ENCODE results near the gene TTLL3. TPM values are rescaled to one million over a fixed set of nuclear protein-coding genes. Genes with fewer than 3 reads are reported as not detected.

TTLL3 gene
- total and polyA plus RNA-seq, 2 of the 8 experiments (the other 6 are each of a cell fraction or from before 2014, with no cell fraction given), result 5.9 to 8.9 TPM

GRCh38 chr3:9809239-9809614, 835 bp upstream of the TTLL3 start:
- CTCF ChIA-PET (ENCODE audit: partially characterized antibody), result interaction anchor here (1.0 to 4.9 kb wide), 7 partner anchors 9 to 173 kb away, joined by 3 to 30 read pairs (median 8); no protein-coding TSS in a partner anchor
- Histone ChIP-seq H3K4ac (replicated peaks; ENCODE audit: insufficient read length, low read depth, low read length) (no peak overlapping the region), H3K27ac (ENCODE audit: low read depth, low read length) (peak overlapping the region; percentile 3; the same call in 1 of the 2 replicates), H4K91ac (replicated peaks; ENCODE audit: insufficient read length, low read length) (no peak overlapping the region), H4K20me1 (replicated peaks in 1 of 2; ENCODE audit: control insufficient read depth in 1 of 2, insufficient read depth in 2 of 2, low read length in 2 of 2) (peaks cover 3 to 8% of the 10 kb centered on the region in 2 experiments), H3K4me2 (ENCODE audit: insufficient read depth in 1 of 2, low read depth in 2 of 2, low read length in 2 of 2) (peak overlapping the region; percentile 56 to 84), H3K9ac (replicated peaks in 1 of 4; ENCODE audit: extremely low read depth in 1 of 4, low read depth in 3 of 4, low read length in 3 of 4) (peak overlapping the region in 3 of 4 experiments; percentile 20 to 29 (median 23); a peak in 2 of 7 replicates), H2AFZ (ENCODE audit: low read length) (no peak overlapping the region), H3K4me3 (ENCODE audit: extremely low read depth in 1 of 4, insufficient read depth in 2 of 4, low read depth in 3 of 4, low read length in 4 of 4) (peak overlapping the region; percentile 50 to 72 (median 58); a peak in 7 of 8 replicates), H2BK12ac (ENCODE audit: low read depth, low read length) (no peak overlapping the region), H4K8ac (ENCODE audit: extremely low read depth, insufficient read depth, low read length) (no peak overlapping the region), H3K14ac (ENCODE audit: insufficient read length) (no peak overlapping the region), H3K79me1 (ENCODE audit: low read depth, low read length) (no peaks in the 10 kb centered on the region), H3K23ac (ENCODE audit: insufficient read length) (no peak overlapping the region), H3K9me3 (ENCODE audit: insufficient read depth in 2 of 2, low read depth in 1 of 2, low read length in 1 of 2) (no peaks in the 10 kb centered on the region), H3K79me2 (ENCODE audit: control insufficient read depth in 1 of 2, insufficient read depth in 2 of 2, low read length in 2 of 2) (no peaks in the 10 kb centered on the region), H2BK120ac (replicated peaks; ENCODE audit: low read depth, low read length) (no peak overlapping the region), H3K4me1 (replicated peaks in 1 of 4; ENCODE audit: control insufficient read depth in 3 of 4, insufficient read depth in 4 of 4, low read length in 3 of 4) (peaks cover 0 to 9% (median 2%) of the 10 kb centered on the region in 4 experiments; a peak in 3 of 7 replicates), H3K18ac (ENCODE audit: extremely low read depth, low read length) (peak overlapping the region; percentile 1; the same call in 1 of the 2 replicates), H3K23me2 (ENCODE audit: low read depth, low read length) (peaks cover 2% of the 10 kb centered on the region; the same call in 1 of the 2 replicates), H3K27me3 (replicated peaks in 1 of 4; ENCODE audit: control insufficient read depth in 3 of 4, extremely low read depth in 1 of 4, insufficient read depth in 3 of 4, low read length in 3 of 4) (peaks cover 0 to 11% (median 9%) of the 10 kb centered on the region in 4 experiments; a peak in 5 of 7 replicates), H4K5ac (ENCODE audit: insufficient read length, low read depth, low read length) (no peak overlapping the region), H2BK15ac (ENCODE audit: low read length) (no peak overlapping the region), H3K36me3 (ENCODE audit: control insufficient read depth in 2 of 4, insufficient read depth in 4 of 4, low read length in 3 of 4) (peaks cover 11 to 22% (median 17%) of the 10 kb centered on the region in 4 experiments; a peak in 7 of 8 replicates), H2AK5ac (ENCODE audit: low read depth, low read length) (no peak overlapping the region), H2BK5ac (ENCODE audit: low read depth, low read length) (no peak overlapping the region), H3K56ac (replicated peaks; ENCODE audit: insufficient read length, low read depth, low read length) (no peak overlapping the region), H2BK20ac (ENCODE audit: low read length) (no peak overlapping the region)
- TF ChIP-seq POLR2A (IDR thresholded peaks at IDR 0.05; ENCODE audit: control extremely low read depth in 1 of 2, low read depth in 2 of 2, low read length in 2 of 2), result 0 out of 3 replicates have a peak, but pooled peaks of 1 of the 2 experiments have one; percentile 7
- no peak for TF ChIP-seq EZH2 (IDR thresholded peaks at IDR 0.05; ENCODE audit: low read depth, low read length, severe bottlenecking)
- DNase-seq (ENCODE audit: low read depth in 1 of 2, low spot score in 2 of 2), result no peak
- FAIRE-seq, result no peak
- WGBS, 2 experiments (ENCODE audit: extremely low coverage in 1 of 2, insufficient coverage in 1 of 2, insufficient read length in 1 of 2, insufficient replicate concordance in 2 of 2, low coverage in 1 of 2, low lambda C conversion rate in 2 of 2, missing lambda C conversion rate in 1 of 2), result 81% methylated on average over 4 of the region's 4 CpGs; no CpG with 5 or more reads in 1 of the 2 experiments
- POLR2A ChIA-PET (ENCODE audit: partially characterized antibody), result interaction anchor here (0.5 to 7.8 kb wide), 16 partner anchors 9 to 137 kb away, joined by 3 to 71 read pairs (median 4); partner anchors contain the start of genes ARPC4, CAMK1, OGG1 and RPUSD3

Data from H1 (cell line).